Measurements from ENCODE around the gene PARP9.
A peak's percentile ranks its signal among the peaks of the same experiment; 100 is the strongest.
"Not testable (repeated sequence)": the region's sequence is repeated elsewhere in the genome, so short reads cannot be mapped to it uniquely, and the experiment has no call there.

The PARP9 gene

DNA sequence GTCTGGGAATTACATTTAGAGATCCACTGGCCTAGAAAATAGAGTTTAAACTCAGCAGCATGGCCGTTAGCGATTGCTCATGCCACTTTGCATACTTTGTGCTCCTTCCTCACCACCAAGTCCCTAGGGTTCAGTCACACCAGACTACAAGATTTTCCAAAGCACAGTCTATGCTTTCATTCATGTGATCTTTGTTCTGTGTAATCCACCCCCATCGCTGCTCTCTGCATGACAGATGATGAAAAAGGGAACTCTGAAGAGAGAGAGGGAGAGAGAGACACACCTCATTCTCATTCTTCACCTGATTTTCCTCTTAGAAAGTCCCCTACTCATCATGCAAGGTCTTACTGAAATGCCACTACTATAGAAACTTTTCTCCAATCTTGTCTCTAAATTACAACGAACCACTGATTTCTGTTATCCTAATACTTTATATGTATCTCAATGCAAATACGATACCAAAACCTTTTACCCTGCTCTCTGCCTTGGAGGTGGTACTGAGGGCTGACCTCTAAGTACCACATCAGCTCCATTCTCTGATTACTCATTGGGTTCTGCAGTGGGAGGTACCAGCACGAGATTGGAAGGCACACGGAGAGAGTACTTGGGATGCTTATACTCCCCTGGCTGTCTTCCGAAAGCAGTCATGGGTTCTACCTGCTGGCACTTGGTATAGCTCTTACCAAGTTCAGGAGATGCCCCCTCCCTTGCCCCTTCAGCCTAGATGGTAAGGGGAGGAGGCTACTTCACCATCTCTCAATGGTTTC lies 12.3 kb upstream of the PARP9 start:
- DNase-seq (ENCODE audit: low read depth) = no peak

GRCh38 chr3:122572940-122573412 lies 8.9 kb upstream of the PARP9 start:
- no peak for DNase-seq (ENCODE audit: low read depth)

DNA sequence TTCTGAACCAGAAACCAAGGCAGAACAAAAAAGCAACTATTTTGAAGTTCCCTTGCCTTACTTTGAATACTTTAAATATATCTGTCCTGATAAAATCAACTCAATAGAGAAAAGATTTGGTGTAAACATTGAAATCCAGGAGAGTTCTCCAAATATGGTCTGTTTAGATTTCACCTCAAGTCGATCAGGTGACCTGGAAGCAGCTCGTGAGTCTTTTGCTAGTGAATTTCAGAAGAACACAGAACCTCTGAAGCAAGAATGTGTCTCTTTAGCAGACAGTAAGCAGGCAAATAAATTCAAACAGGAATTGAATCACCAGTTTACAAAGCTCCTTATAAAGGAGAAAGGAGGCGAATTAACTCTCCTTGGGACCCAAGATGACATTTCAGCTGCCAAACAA lies 4.7 kb upstream of the PARP9 start:
- DNase-seq (ENCODE audit: low read depth) = no peak

- not testable (repeated sequence) for DNase-seq (ENCODE audit: low read depth)
These were observed 4.0 kb upstream of the PARP9 start for GRCh38 chr3:122568131-122568530.

DNA sequence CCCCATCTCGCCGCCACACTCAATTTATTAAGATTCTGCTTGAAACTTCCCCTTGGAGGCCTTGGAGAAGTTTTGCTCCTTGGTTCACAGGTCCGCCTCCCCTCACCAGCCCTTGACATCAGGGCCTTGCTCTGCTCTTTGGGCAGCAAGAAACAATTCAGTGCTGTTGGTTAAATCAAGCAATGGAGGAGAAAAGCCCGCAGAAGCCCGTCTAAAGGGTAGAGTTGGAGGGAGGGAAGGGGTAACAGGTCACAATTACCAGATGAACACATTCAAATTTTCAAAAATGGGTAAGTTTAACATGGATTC lies 429 bp downstream of the PARP9 start:
- no peak for DNase-seq (ENCODE audit: low read depth)

DNA sequence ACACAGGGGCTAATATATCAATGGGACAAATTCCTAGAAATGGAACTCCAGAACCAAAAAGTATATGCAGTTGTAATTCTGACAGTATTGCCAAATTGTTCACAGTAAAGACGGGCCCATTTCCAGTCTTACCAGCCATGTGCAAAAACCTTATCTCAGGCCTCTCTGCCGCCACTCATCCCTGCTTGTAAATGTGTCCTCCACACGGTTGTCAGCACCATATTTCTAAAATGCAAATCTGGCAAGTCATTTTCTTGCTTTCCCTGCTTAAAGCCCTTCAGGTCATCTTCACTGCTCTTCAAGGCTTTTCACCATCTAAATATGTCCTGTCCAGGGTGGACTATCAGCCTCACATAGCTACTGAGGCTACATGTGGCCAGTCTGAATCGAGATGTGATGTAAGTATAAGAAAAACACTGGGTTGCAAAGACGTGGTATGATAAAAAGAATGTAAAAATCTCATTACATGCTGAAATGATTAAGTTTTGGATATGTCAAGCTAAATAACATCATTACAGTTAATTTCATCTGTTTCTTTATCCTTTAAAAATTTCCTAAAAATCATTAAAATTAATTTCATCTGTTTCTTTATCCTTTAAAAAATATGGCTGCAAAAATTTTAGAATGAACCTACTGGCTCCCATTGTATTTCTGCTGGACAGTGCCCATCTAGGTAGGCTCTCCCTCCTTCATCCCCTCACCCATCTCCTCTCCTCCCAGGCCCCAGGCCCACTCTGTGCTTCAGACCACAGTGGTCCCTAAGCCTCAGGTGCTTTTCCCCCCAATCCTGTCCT lies 980 bp downstream of the PARP9 start:
- DNase-seq (ENCODE audit: low read depth) = no peak

DNA sequence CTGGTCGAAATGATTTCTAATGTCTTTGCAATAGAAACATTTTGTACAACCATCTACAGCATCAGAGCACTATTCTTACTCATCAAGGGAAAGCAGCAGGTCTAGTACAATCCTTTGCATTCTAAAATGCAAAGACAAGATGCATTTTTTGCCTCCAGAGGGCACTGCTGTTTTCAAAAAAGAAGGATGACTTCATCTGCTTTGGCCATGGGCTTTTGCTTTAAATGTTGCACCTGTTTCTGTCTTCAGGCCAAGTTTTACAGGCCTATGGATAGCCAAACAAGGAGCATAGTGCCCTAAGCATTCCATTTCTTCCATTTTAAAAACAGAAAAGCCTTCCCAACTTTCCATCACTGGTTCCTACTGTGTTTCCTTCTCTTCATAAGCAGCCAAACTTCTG lies 3.4 kb downstream of the PARP9 start:
- peak; percentile 38 for DNase-seq (ENCODE audit: low read depth)

DNA sequence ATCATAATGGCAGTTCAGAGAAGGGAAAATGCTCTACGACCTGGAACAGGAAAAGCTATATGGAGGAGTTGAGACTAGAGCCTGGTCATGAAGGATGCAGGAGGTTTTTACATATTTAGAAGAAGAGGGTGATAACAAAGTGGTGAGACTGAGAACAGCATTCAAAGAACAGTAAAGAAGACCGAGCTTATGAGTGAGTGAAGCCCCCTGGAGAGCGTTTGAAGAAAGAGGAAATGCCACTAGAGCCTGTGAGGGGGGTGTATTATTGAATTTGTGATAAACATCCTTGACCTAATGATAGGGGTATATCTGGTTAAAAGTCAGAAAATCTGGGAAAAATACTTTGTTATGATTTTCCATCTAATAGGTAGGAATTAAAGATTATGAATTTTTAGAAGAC lies 4.2 kb downstream of the PARP9 start:
- DNase-seq (ENCODE audit: low read depth) = no peak

GRCh38 chr3:122558605-122559004 lies 5.5 kb downstream of the PARP9 start:
- DNase-seq (ENCODE audit: low read depth) = no peak

- DNase-seq (ENCODE audit: low read depth) = no peak
These were observed 6.7 kb downstream of the PARP9 start for GRCh38 chr3:122557356-122557755.

GRCh38 chr3:122555275-122556071 lies 8.6 kb downstream of the PARP9 start:
- no peak for DNase-seq (ENCODE audit: low read depth)

DNA sequence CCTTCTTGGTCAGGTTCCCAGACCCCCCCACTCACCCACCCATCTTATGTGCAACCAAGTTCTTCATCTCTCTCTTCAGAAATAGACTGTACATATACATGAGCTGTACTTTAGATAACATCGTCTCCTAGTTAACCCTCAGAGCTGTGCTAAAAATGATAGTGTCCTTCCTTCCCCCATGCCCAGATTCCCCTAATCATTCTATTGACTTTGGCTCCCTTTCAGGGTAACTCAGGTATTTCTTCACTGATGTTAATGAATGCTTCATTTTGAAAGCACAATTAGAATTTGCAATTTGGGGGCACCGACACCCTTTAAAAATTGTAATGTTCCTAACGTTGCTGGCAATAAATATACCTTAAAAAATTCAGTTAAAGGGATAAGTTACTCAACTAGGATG lies 10.9 kb downstream of the PARP9 start:
- no peak for DNase-seq (ENCODE audit: low read depth)

GRCh38 chr3:122548619-122549018 lies 15.5 kb downstream of the PARP9 start:
- no peak for DNase-seq (ENCODE audit: low read depth)

DNA sequence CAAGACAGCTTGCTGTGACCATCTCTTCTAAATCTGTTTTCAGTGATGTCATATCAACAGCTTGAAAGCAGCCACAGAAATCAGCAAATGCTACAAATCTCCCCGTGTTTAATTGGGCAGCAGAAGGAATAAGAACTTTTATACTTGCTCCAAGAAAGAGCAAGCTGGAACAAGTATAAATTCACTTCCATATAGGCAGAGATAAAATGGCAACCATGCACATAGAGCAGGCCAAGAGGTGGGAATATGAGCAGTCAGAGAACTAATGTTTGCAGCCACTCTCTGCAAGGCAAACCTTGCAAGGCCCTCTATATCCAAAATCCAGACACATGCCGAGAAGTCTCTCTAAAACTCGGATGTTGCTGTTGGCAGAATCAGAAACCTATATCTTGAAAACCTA lies 16.0 kb downstream of the PARP9 start:
- no peak for DNase-seq (ENCODE audit: low read depth)

- no peak for DNase-seq (ENCODE audit: low read depth)
These were observed 17.9 kb downstream of the PARP9 start for GRCh38 chr3:122546151-122546550.

GRCh38 chr3:122538956-122539490 lies 25.1 kb downstream of the PARP9 start:
- DNase-seq (ENCODE audit: low read depth) = no peak

GRCh38 chr3:122536632-122537001 lies 27.5 kb downstream of the PARP9 start:
- no peak for DNase-seq (ENCODE audit: low read depth)

DNA sequence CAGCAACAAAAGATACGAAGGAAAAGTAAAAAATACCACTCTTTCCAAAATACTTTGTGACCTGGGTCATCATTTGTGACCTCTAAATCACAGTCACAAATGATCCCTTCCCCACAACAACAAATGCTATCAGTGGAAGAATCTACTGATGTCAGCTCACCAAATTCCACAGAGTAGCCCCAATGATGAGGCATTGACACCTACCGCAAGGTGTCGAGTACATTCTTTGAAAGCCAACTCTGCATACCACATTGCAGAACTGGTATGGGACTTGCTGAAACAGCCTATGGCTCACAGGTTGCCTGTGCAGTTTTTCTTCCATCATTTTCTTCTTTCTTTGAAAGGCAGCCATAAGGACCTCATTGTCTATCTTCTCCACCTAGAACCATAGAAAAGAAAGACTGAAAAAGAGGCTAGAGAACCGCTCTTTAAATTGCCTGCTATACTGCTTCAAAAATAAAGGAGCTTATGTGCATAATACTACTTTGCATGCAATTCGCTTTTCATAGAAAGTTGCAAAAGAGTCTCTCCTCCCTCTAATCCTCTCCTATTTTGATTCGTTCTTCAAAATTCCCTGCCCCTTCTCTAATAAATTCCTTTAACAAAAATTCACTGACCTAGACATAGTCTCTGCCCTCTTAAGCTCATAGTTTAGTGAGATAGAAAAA lies 28.0 kb downstream of the PARP9 start:
- no peak for DNase-seq (ENCODE audit: low read depth)

- peak; percentile 64 for DNase-seq (ENCODE audit: low read depth)
These were observed 30.2 kb downstream of the PARP9 start for GRCh38 chr3:122533931-122534334.

DNA sequence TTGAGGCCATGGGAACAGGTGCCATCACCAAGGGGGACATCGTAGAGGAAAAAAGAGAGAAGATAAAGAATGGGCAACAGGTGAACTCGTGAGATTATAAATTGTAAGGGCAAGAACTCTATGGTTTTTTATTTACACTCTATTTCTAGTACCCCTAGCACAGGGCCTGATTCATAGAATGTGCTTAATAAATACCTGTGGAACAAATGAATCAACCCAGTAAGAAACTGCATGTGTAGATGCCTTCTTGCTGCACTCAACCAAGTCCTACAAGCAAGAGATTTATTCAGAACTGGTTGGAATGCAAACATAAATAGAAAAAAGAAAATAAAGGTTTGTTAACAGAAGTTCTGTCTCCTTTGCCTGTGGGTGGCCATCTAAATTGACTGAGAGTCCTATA lies 30.6 kb downstream of the PARP9 start:
- no peak for DNase-seq (ENCODE audit: low read depth)

GRCh38 chr3:122530164-122530563 lies 33.9 kb downstream of the PARP9 start:
- no peak for DNase-seq (ENCODE audit: low read depth)

DNA sequence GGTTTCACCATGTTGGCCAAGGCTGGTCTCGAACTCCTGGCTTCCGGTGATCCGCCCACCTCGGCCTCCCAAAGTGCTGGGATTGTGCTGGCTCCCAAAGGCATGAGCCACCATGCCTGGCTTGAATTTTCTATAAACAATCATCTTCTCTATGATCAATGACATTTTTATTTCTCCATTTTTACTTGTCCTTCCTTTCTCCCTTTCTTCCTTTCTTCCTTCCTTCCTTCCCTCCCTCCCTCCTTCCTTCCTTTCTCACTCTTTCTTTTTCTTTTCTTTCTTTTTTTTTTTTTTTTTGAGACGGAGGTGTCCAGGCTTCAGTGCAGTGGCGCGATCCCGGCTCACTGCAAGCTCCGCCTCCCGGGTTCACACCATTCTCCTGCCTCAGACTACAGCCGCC lies 40.8 kb downstream of the PARP9 start:
- no peak for DNase-seq (ENCODE audit: low read depth)
